Measurements from ENCODE around the gene SZT2. TPM values are rescaled to one million over a fixed set of nuclear protein-coding genes. Genes with fewer than 3 reads are reported as not detected.

The SZT2 gene
- total and polyA plus RNA-seq, 4 experiments from 2014 or later: 0.69 to 153 (median 72.1) TPM

GRCh38 chr1:43360616-43361015, 29.1 kb upstream of the SZT2 start:
- no peaks in the 10 kb centered on the region for H3K27me3 Mint-ChIP-seq
- intact Hi-C loops (cut with micrococcal nuclease): no loop called here
- peaks cover 36% of the 10 kb centered on the region for H3K36me3 ChIP-seq (ENCODE audit: insufficient read depth, low read length)
- POLR2A ChIA-PET (ENCODE audit: partially characterized antibody): interaction anchor here (1.0 kb wide), 1 partner anchor 16 kb away, joined by 3 read pairs; no protein-coding TSS in a partner anchor
- no peaks in the 10 kb centered on the region for H3K9me3 Mint-ChIP-seq
- peaks cover 23% of the 10 kb centered on the region for H3K4me1 ChIP-seq (ENCODE audit: insufficient read depth, low read length)
- peak overlapping the region in 1 of 7 donors; percentile 53 for H3K27ac Mint-ChIP-seq
- no peak for DNase-seq
- CTCF ChIA-PET (ENCODE audit: partially characterized antibody): no interaction called here
- no peaks in the 10 kb centered on the region for H3K27me3 ChIP-seq (ENCODE audit: insufficient read depth, low read length)
- peaks cover 14 to 37% of the 10 kb centered on the region in 2 donors for H3K36me3 Mint-ChIP-seq
- no peak overlapping the region for H3K27ac ChIP-seq (ENCODE audit: low read depth, low read length)
- peak overlapping the region in 2 of 8 donors; percentile 20 to 73 for H3K4me3 Mint-ChIP-seq
- H3K4me1 Mint-ChIP-seq: peaks cover 14 to 34% (median 24%) of the 10 kb centered on the region in 4 donors
- H3K9me3 ChIP-seq (ENCODE audit: control insufficient read depth in 1 of 2, low read length in 2 of 2): no peaks in the 10 kb centered on the region
- H3K4me3 ChIP-seq (ENCODE audit: low read length in 2 of 2): no peak overlapping the region

- CTCF ChIA-PET (ENCODE audit: partially characterized antibody): no interaction called here
- Mint-ChIP-seq H3K4me1 (peaks cover 18 to 46% (median 35%) of the 10 kb centered on the region in 4 donors), H3K4me3 (peak overlapping the region in 1 of 8 donors; percentile 59), H3K27ac (peak overlapping the region in 4 of 7 donors; percentile 25 to 87 (median 51)), H3K9me3 (no peaks in the 10 kb centered on the region), H3K27me3 (no peaks in the 10 kb centered on the region), H3K36me3 (peaks cover 14 to 53% of the 10 kb centered on the region in 2 donors)
- Histone ChIP-seq H3K4me1 (ENCODE audit: insufficient read depth, low read length) (peaks cover 32% of the 10 kb centered on the region), H3K9me3 (ENCODE audit: control insufficient read depth in 1 of 2, low read length in 2 of 2) (no peaks in the 10 kb centered on the region), H3K4me3 (ENCODE audit: low read length in 2 of 2) (no peak overlapping the region), H3K36me3 (ENCODE audit: insufficient read depth, low read length) (peaks cover 36% of the 10 kb centered on the region), H3K27me3 (ENCODE audit: insufficient read depth, low read length) (no peaks in the 10 kb centered on the region), H3K27ac (ENCODE audit: low read depth, low read length) (no peak overlapping the region)
- POLR2A ChIA-PET (ENCODE audit: partially characterized antibody): interaction anchor here (1.3 to 1.5 kb wide), 2 partner anchors 15 to 20 kb away, joined by 3 to 4 read pairs; no protein-coding TSS in a partner anchor
- no peak for DNase-seq
- intact Hi-C loops (cut with micrococcal nuclease): no loop called here
These were observed 26.3 kb upstream of the SZT2 start for GRCh38 chr1:43363283-43363934.

- H3K9me3 Mint-ChIP-seq: no peaks in the 10 kb centered on the region
- Histone ChIP-seq H3K9me3 (ENCODE audit: control insufficient read depth in 1 of 2, low read length in 2 of 2) (no peaks in the 10 kb centered on the region), H3K4me1 (ENCODE audit: insufficient read depth, low read length) (peaks cover 36% of the 10 kb centered on the region), H3K4me3 (ENCODE audit: low read length in 2 of 2) (no peak overlapping the region), H3K27ac (ENCODE audit: low read depth, low read length) (no peak overlapping the region), H3K36me3 (ENCODE audit: insufficient read depth, low read length) (peaks cover 36% of the 10 kb centered on the region), H3K27me3 (ENCODE audit: insufficient read depth, low read length) (no peaks in the 10 kb centered on the region)
- CTCF ChIA-PET (ENCODE audit: partially characterized antibody): no interaction called here
- no peaks in the 10 kb centered on the region for H3K27me3 Mint-ChIP-seq
- peaks cover 14 to 54% of the 10 kb centered on the region in 2 donors for H3K36me3 Mint-ChIP-seq
- no peak for DNase-seq
- peak overlapping the region in 6 of 7 donors; percentile 25 to 87 (median 76) for H3K27ac Mint-ChIP-seq
- peaks cover 20 to 46% (median 36%) of the 10 kb centered on the region in 4 donors for H3K4me1 Mint-ChIP-seq
- intact Hi-C loops (cut with micrococcal nuclease): no loop called here
- peak overlapping the region in 1 of 8 donors; percentile 59 for H3K4me3 Mint-ChIP-seq
- POLR2A ChIA-PET (ENCODE audit: partially characterized antibody): interaction anchor here (1.3 to 1.5 kb wide), 2 partner anchors 15 to 20 kb away, joined by 3 to 4 read pairs; no protein-coding TSS in a partner anchor
These were observed 25.7 kb upstream of the SZT2 start for GRCh38 chr1:43363935-43364525.

- Histone ChIP-seq H3K4me1 (ENCODE audit: insufficient read depth, low read length) (peaks cover 26% of the 10 kb centered on the region), H3K36me3 (ENCODE audit: insufficient read depth, low read length) (peaks cover 36% of the 10 kb centered on the region), H3K4me3 (ENCODE audit: low read length in 2 of 2) (no peak overlapping the region), H3K9me3 (ENCODE audit: control insufficient read depth in 1 of 2, low read length in 2 of 2) (no peaks in the 10 kb centered on the region), H3K27ac (ENCODE audit: low read depth, low read length) (peak overlapping the region; percentile 81), H3K27me3 (ENCODE audit: insufficient read depth, low read length) (no peaks in the 10 kb centered on the region)
- Mint-ChIP-seq H3K4me3 (peak overlapping the region; percentile 58 to 94 (median 68)), H3K27ac (peak overlapping the region; percentile 74 to 90 (median 85)), H3K27me3 (no peaks in the 10 kb centered on the region), H3K4me1 (peaks cover 24 to 46% (median 34%) of the 10 kb centered on the region in 4 donors), H3K36me3 (peaks cover 14 to 53% of the 10 kb centered on the region in 2 donors), H3K9me3 (no peaks in the 10 kb centered on the region)
- ChIA-PET CTCF (ENCODE audit: partially characterized antibody) (no interaction called here), POLR2A (ENCODE audit: partially characterized antibody) (interaction anchor here (1.1 to 3.4 kb wide), 2 partner anchors 11 to 24 kb away, joined by 3 to 42 read pairs; partner anchors contain the start of genes MED8 and SZT2)
- DNase-seq: no peak
- intact Hi-C loops (cut with micrococcal nuclease): loop anchor here (5.0 kb wide), 1 partner anchor 87 kb away; the partner anchor contains the start of gene HYI
These were observed 24.0 kb upstream of the SZT2 start for GRCh38 chr1:43365678-43366077.

GRCh38 chr1:43366179-43366578, 23.5 kb upstream of the SZT2 start:
- DNase-seq: no peak
- POLR2A ChIA-PET (ENCODE audit: partially characterized antibody): interaction anchor here (1.1 to 3.4 kb wide), 2 partner anchors 11 to 23 kb away, joined by 3 to 42 read pairs; partner anchors contain the start of genes MED8 and SZT2
- H3K36me3 Mint-ChIP-seq: peaks cover 14 to 52% of the 10 kb centered on the region in 2 donors

GRCh38 chr1:43366601-43367025, 23.1 kb upstream of the SZT2 start:
- Histone ChIP-seq H3K4me1 (ENCODE audit: insufficient read depth, low read length) (peaks cover 24% of the 10 kb centered on the region), H3K27me3 (ENCODE audit: insufficient read depth, low read length) (no peaks in the 10 kb centered on the region), H3K4me3 (ENCODE audit: low read length in 2 of 2) (peak overlapping the region; percentile 55 to 76), H3K9me3 (ENCODE audit: control insufficient read depth in 1 of 2, low read length in 2 of 2) (no peaks in the 10 kb centered on the region), H3K27ac (ENCODE audit: low read depth, low read length) (peak overlapping the region; percentile 81), H3K36me3 (ENCODE audit: insufficient read depth, low read length) (peaks cover 30% of the 10 kb centered on the region)
- H3K9me3 Mint-ChIP-seq: no peaks in the 10 kb centered on the region
- H3K4me3 Mint-ChIP-seq: peak overlapping the region; percentile 82 to 94 (median 88)
- H3K4me1 Mint-ChIP-seq: peaks cover 25 to 51% (median 39%) of the 10 kb centered on the region in 4 donors
- H3K27me3 Mint-ChIP-seq: no peaks in the 10 kb centered on the region
- intact Hi-C loops (cut with micrococcal nuclease): loop anchor here (5.0 kb wide), 1 partner anchor 86 kb away; the partner anchor contains the start of gene HYI
- H3K36me3 Mint-ChIP-seq: peaks cover 14 to 51% of the 10 kb centered on the region in 2 donors
- ChIA-PET POLR2A (ENCODE audit: partially characterized antibody) (interaction anchor here (0.6 to 3.4 kb wide), 7 partner anchors 9 to 607 kb away, joined by 3 to 47 read pairs (median 11); partner anchors contain the start of genes CDC20, HYI, MED8 and SZT2), CTCF (ENCODE audit: partially characterized antibody) (interaction anchor here (2.7 kb wide), 1 partner anchor 8 kb away, joined by 15 read pairs; the partner anchor contains the start of gene CDC20)
- no peak for DNase-seq
- peak overlapping the region; percentile 77 to 96 (median 91) for H3K27ac Mint-ChIP-seq

More at GRCh38 chr1:43366179-43366578, 23.5 kb upstream of the SZT2 start:
- Mint-ChIP-seq H3K27me3 (no peaks in the 10 kb centered on the region), H3K9me3 (no peaks in the 10 kb centered on the region), H3K27ac (peak overlapping the region in 6 of 7 donors; percentile 31 to 90 (median 84)), H3K4me1 (peaks cover 25 to 51% (median 37%) of the 10 kb centered on the region in 4 donors), H3K4me3 (peak overlapping the region; percentile 63 to 94 (median 88))
- intact Hi-C loops (cut with micrococcal nuclease): loop anchor here (5.0 kb wide), 1 partner anchor 86 kb away; the partner anchor contains the start of gene HYI
- peak overlapping the region; percentile 81 for H3K27ac ChIP-seq (ENCODE audit: low read depth, low read length)
- H3K27me3 ChIP-seq (ENCODE audit: insufficient read depth, low read length): no peaks in the 10 kb centered on the region
- CTCF ChIA-PET (ENCODE audit: partially characterized antibody): interaction anchor here (2.7 kb wide), 1 partner anchor 8 kb away, joined by 15 read pairs; the partner anchor contains the start of gene CDC20
- peaks cover 24% of the 10 kb centered on the region for H3K4me1 ChIP-seq (ENCODE audit: insufficient read depth, low read length)
- peaks cover 35% of the 10 kb centered on the region for H3K36me3 ChIP-seq (ENCODE audit: insufficient read depth, low read length)
- H3K4me3 ChIP-seq (ENCODE audit: low read length in 2 of 2): peak overlapping the region in 1 of 2 donors; percentile 76
- no peaks in the 10 kb centered on the region for H3K9me3 ChIP-seq (ENCODE audit: control insufficient read depth in 1 of 2, low read length in 2 of 2)

All from CD4-positive, alpha-beta memory T cell (primary cell).